ENCODE measurements around the gene RBSN. TPM values are rescaled to one million over a fixed set of nuclear protein-coding genes. Genes with fewer than 3 reads are reported as not detected.

Gene RBSN
- total RNA-seq, 1 experiment from 2014 or later = 18.4 TPM

- H3K9me3 ChIP-seq (ENCODE audit: control insufficient read depth in 1 of 2, insufficient read depth in 1 of 2, low read depth in 1 of 2, low read length in 2 of 2) = no peaks in the 10 kb centered on the region
- H3K4me2 ChIP-seq (ENCODE audit: low read length) = no peak overlapping the region
- H3K4me3 ChIP-seq (replicated peaks in 1 of 2; ENCODE audit: low read depth in 1 of 2, low read length in 2 of 2) = no peak overlapping the region
- ChIA-PET POLR2A (no interaction called here), RAD21 (ENCODE audit: low non-redundant PET in 1 of 2, low total read pairs in 2 of 2, uncharacterized antibody in 2 of 2, unreplicated experiment in 2 of 2) (no interaction called here), CTCF (interaction anchor here (1.0 kb wide), 1 partner anchor 14 kb away, joined by 4 read pairs; no protein-coding TSS in a partner anchor)
- no peaks in the 10 kb centered on the region for H3K9me2 ChIP-seq (ENCODE audit: insufficient read depth)
- H3K9ac ChIP-seq (ENCODE audit: low read length) = no peak overlapping the region
- no peaks in the 10 kb centered on the region for H4K20me1 ChIP-seq (ENCODE audit: insufficient read depth)
- H3K79me2 ChIP-seq (ENCODE audit: insufficient read depth, low read length) = no peaks in the 10 kb centered on the region
- ATAC-seq (no peak), DNase-seq (ENCODE audit: low read depth, low spot score) (no peak)
- no peaks in the 10 kb centered on the region for H3K27me3 ChIP-seq (ENCODE audit: insufficient read depth, low read length)
- BruUV-seq (replicated peaks) = no TSS peak
- no peak overlapping the region for H3K27ac ChIP-seq (ENCODE audit: low read depth, low read length)
- no peak overlapping the region for H2AFZ ChIP-seq (ENCODE audit: low read depth, low read length, poor library complexity, severe bottlenecking)
- peaks cover 0 to 5% of the 10 kb centered on the region in 2 experiments; a peak in 1 of 4 replicates for H3K4me1 ChIP-seq (ENCODE audit: control insufficient read depth in 1 of 2, insufficient read depth in 2 of 2, low read length in 2 of 2)
- intact Hi-C loops (cut with micrococcal nuclease) = no loop called here
- TF ChIP-seq MAX (IDR thresholded peaks at IDR 0.05) (no peak), POLR2A (IDR thresholded peaks at IDR 0.05; ENCODE audit: borderline replicate concordance, extremely low read depth, insufficient read depth, insufficient read length) (no peak), EGR1 (IDR thresholded peaks at IDR 0.05; ENCODE audit: low read depth) (no peak), REST (IDR thresholded peaks at IDR 0.05; ENCODE audit: low read depth) (no peak), ZBTB33 (IDR thresholded peaks at IDR 0.05; ENCODE audit: extremely low read depth, insufficient replicate concordance, low read length) (no peak), RAD21 (IDR thresholded peaks at IDR 0.05; ENCODE audit: low read depth) (no peak), YY1 (IDR thresholded peaks at IDR 0.05; ENCODE audit: extremely low read depth, insufficient replicate concordance, low read depth, low read length) (no peak), SIN3A (IDR thresholded peaks at IDR 0.05; ENCODE audit: low read depth) (no peak)
- no peaks in the 10 kb centered on the region for H3K36me3 ChIP-seq (ENCODE audit: control insufficient read depth in 1 of 2, insufficient read depth in 2 of 2, low read length in 2 of 2)
These were observed 23.4 kb upstream of the RBSN start for GRCh38 chr3:15122398-15122797.

All from HCT116 (cell line).